ENCODE data around the gene CDC25C. TPM values are rescaled to one million over a fixed set of nuclear protein-coding genes. Genes with fewer than 3 reads are reported as not detected.

The CDC25C gene
- total and polyA plus RNA-seq, 9 of the 15 experiments (the other 6 are each of a cell fraction or from before 2014, with no cell fraction given), result 19.1 to 63.7 (median 31.9) TPM

DNA sequence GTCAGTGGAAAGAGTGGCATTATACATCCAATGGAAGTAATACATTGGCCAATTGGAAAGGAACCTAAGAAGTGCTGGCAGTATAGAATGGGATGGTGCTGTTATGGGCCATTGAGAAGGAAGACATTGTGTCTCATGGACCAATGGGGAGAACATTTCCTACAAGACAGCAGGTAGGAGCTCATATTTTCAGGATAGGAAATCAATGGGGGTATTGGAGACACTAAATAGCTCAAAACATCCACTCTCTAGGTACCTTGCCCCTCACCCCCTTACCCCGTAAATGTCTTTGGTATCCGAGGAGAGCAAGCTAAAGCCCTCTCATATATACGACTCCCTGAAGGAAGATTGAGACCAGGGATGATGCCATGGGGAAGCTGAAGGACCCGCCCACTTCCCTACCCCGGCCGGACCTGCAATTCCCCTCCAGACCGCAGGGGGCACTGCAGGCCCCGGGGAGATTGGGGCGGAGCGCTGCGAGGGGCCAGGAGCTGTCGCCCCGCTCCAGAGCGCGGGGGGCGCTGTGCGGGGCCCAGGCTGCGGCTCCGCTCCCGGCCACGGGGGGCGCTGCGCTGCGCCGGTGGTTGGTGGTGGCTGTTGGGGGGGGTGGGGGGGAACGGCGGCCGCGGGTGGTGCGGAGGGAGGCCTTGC, 20.6 kb upstream of the CDC25C start, which contains the start of gene KDM3B (continued):
- TF ChIP-seq, protein P1, sequence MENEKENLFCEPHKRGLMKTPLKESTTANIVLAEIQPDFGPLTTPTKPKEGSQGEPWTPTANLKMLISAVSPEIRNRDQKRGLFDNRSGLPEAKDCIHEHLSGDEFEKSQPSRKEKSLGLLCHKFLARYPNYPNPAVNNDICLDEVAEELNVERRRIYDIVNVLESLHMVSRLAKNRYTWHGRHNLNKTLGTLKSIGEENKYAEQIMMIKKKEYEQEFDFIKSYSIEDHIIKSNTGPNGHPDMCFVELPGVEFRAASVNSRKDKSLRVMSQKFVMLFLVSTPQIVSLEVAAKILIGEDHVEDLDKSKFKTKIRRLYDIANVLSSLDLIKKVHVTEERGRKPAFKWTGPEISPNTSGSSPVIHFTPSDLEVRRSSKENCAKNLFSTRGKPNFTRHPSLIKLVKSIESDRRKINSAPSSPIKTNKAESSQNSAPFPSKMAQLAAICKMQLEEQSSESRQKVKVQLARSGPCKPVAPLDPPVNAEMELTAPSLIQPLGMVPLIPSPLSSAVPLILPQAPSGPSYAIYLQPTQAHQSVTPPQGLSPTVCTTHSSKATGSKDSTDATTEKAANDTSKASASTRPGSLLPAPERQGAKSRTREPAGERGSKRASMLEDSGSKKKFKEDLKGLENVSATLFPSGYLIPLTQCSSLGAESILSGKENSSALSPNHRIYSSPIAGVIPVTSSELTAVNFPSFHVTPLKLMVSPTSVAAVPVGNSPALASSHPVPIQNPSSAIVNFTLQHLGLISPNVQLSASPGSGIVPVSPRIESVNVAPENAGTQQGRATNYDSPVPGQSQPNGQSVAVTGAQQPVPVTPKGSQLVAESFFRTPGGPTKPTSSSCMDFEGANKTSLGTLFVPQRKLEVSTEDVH (IDR thresholded peaks at IDR 0.05; ENCODE audit: low read depth, partially characterized antibody), result no peak
- 0 out of 2 replicates have a peak, but pooled peaks have one; percentile 17 for TF ChIP-seq GTF2F1 (IDR thresholded peaks at IDR 0.05; ENCODE audit: low read depth, low read length)
- no peak for TF ChIP-seq ZNF239 (CRISPR knock-in tag; IDR thresholded peaks at IDR 0.05)
- TF ChIP-seq PRMT5 (CRISPR knock-in tag; IDR thresholded peaks at IDR 0.05), result no peak
- TF ChIP-seq, protein P2, sequence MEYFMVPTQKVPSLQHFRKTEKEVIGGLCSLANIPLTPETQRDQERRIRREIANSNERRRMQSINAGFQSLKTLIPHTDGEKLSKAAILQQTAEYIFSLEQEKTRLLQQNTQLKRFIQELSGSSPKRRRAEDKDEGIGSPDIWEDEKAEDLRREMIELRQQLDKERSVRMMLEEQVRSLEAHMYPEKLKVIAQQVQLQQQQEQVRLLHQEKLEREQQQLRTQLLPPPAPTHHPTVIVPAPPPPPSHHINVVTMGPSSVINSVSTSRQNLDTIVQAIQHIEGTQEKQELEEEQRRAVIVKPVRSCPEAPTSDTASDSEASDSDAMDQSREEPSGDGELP (CRISPR knock-in tag; IDR thresholded peaks at IDR 0.05; ENCODE audit: borderline replicate concordance), result peak; percentile 72; the same call in 1 of the 2 replicates
- no peak for TF ChIP-seq NFRKB (IDR thresholded peaks at IDR 0.05; ENCODE audit: low read depth)
- peak; percentile 54 for TF ChIP-seq TBP (optimal IDR thresholded peaks at IDR 0.05; ENCODE audit: low read depth, low read length)
- TF ChIP-seq, protein P3, sequence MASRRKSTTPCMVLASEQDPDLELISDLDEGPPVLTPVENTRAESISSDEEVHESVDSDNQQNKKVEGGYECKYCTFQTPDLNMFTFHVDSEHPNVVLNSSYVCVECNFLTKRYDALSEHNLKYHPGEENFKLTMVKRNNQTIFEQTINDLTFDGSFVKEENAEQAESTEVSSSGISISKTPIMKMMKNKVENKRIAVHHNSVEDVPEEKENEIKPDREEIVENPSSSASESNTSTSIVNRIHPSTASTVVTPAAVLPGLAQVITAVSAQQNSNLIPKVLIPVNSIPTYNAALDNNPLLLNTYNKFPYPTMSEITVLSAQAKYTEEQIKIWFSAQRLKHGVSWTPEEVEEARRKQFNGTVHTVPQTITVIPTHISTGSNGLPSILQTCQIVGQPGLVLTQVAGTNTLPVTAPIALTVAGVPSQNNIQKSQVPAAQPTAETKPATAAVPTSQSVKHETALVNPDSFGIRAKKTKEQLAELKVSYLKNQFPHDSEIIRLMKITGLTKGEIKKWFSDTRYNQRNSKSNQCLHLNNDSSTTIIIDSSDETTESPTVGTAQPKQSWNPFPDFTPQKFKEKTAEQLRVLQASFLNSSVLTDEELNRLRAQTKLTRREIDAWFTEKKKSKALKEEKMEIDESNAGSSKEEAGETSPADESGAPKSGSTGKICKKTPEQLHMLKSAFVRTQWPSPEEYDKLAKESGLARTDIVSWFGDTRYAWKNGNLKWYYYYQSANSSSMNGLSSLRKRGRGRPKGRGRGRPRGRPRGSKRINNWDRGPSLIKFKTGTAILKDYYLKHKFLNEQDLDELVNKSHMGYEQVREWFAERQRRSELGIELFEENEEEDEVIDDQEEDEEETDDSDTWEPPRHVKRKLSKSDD (conservative IDR thresholded peaks at IDR 0.05; ENCODE audit: low read length), result peak; percentile 81; the same call in 1 of the 2 replicates
- no peak; the same call in none of the 2 replicates for TF ChIP-seq CTBP1 (IDR thresholded peaks at IDR 0.05; ENCODE audit: borderline replicate concordance)
- TF ChIP-seq ZBTB33 (CRISPR knock-in tag; IDR thresholded peaks at IDR 0.05), result peak; percentile 87
- TF ChIP-seq ETV6 (IDR thresholded peaks at IDR 0.05; ENCODE audit: borderline replicate concordance in 1 of 2, low read depth in 2 of 2, low read length in 1 of 2), result no peak
- TF ChIP-seq ETV6 (CRISPR knock-in tag; IDR thresholded peaks at IDR 0.05; ENCODE audit: borderline replicate concordance), result no peak
- TF ChIP-seq TRIM24 (IDR thresholded peaks at IDR 0.05), result no peak
- peak in 1 of 2 experiments; percentile 49; a peak in 1 of 4 replicates for TF ChIP-seq SRF (CRISPR knock-in tag; IDR thresholded peaks at IDR 0.05)
- peak in 1 of 2 experiments; percentile 49; a peak in 1 of 4 replicates for TF ChIP-seq SIN3A (IDR thresholded peaks at IDR 0.05; ENCODE audit: borderline replicate concordance in 2 of 2, control insufficient read depth in 1 of 2, low read depth in 2 of 2, low read length in 2 of 2)
- no peak for TF ChIP-seq PCBP1 (IDR thresholded peaks at IDR 0.05; ENCODE audit: low read depth, low read length, poor library complexity, severe bottlenecking)
- TF ChIP-seq NUFIP1 (IDR thresholded peaks at IDR 0.05; ENCODE audit: partially characterized antibody), result no peak
- TF ChIP-seq XRCC5 (IDR thresholded peaks at IDR 0.05; ENCODE audit: low read depth, low read length), result peak; percentile 99
- TF ChIP-seq CBFB (CRISPR knock-in tag; IDR thresholded peaks at IDR 0.05), result no peak
- TF ChIP-seq HDAC2 (IDR thresholded peaks at IDR 0.05), result no peak

All from K562 (cell line).